ENCODE data around the gene COL23A1. TPM values are rescaled to one million over a fixed set of nuclear protein-coding genes. Genes with fewer than 3 reads are reported as not detected.

COL23A1 gene
- total RNA-seq, 1 donor from 2014 or later, result 4.3 TPM

- no peaks in the 10 kb centered on the region for H3K27me3 ChIP-seq
- no peak for DNase-seq (ENCODE audit: low spot score in 2 of 2)
These were observed 242.2 kb downstream of the COL23A1 start for GRCh38 chr5:178347956-178348355.

GRCh38 chr5:178346607-178347334 lies 243.4 kb downstream of the COL23A1 start:
- Histone ChIP-seq H3K4me3 (no peak overlapping the region), H3K4me1 (no peaks in the 10 kb centered on the region), H3K9me3 (no peaks in the 10 kb centered on the region), H3K27ac (no peak overlapping the region), H3K27me3 (no peaks in the 10 kb centered on the region), H3K36me3 (no peaks in the 10 kb centered on the region)
- TF ChIP-seq, protein P1, sequence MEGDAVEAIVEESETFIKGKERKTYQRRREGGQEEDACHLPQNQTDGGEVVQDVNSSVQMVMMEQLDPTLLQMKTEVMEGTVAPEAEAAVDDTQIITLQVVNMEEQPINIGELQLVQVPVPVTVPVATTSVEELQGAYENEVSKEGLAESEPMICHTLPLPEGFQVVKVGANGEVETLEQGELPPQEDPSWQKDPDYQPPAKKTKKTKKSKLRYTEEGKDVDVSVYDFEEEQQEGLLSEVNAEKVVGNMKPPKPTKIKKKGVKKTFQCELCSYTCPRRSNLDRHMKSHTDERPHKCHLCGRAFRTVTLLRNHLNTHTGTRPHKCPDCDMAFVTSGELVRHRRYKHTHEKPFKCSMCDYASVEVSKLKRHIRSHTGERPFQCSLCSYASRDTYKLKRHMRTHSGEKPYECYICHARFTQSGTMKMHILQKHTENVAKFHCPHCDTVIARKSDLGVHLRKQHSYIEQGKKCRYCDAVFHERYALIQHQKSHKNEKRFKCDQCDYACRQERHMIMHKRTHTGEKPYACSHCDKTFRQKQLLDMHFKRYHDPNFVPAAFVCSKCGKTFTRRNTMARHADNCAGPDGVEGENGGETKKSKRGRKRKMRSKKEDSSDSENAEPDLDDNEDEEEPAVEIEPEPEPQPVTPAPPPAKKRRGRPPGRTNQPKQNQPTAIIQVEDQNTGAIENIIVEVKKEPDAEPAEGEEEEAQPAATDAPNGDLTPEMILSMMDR (IDR thresholded peaks at IDR 0.05), result no peak
- intact Hi-C loops (cut with DNase I), result no loop called here
- DNase-seq (ENCODE audit: low spot score in 2 of 2), result no peak

More at GRCh38 chr5:178347956-178348355, 242.2 kb downstream of the COL23A1 start:
- no peak overlapping the region for H3K27ac ChIP-seq
- H3K4me1 ChIP-seq, result no peaks in the 10 kb centered on the region
- H3K36me3 ChIP-seq, result no peaks in the 10 kb centered on the region
- H3K4me3 ChIP-seq, result no peak overlapping the region
- TF ChIP-seq, protein P1 (IDR thresholded peaks at IDR 0.05), result no peak
- intact Hi-C loops (cut with DNase I), result no loop called here
- no peaks in the 10 kb centered on the region for H3K9me3 ChIP-seq

DNA sequence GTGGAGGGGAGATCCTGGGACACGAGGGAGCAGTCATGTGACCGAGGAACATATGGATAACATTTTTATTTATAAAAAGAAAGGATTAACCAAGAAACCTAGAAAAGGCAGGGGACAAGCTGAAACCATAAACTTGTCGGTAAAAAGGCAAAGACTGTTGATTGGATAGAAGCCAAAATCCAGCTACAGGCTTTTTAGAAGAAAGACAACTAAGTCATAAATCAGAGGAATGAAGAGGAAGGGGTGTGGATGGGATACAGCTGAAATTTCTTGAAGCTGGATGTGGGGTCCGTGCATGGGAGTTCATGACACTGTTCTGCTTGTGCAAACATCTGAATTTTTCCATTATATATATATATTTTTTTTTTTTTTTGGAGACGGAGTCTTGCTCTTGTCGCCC lies 246.9 kb downstream of the COL23A1 start:
- Histone ChIP-seq H3K4me1 (no peaks in the 10 kb centered on the region), H3K27me3 (no peaks in the 10 kb centered on the region), H3K9me3 (no peaks in the 10 kb centered on the region), H3K4me3 (no peak overlapping the region), H3K36me3 (no peaks in the 10 kb centered on the region), H3K27ac (no peak overlapping the region)
- intact Hi-C loops (cut with DNase I), result no loop called here
- TF ChIP-seq, protein P1 (IDR thresholded peaks at IDR 0.05), result no peak
- DNase-seq (ENCODE audit: low spot score in 2 of 2), result no peak

DNA sequence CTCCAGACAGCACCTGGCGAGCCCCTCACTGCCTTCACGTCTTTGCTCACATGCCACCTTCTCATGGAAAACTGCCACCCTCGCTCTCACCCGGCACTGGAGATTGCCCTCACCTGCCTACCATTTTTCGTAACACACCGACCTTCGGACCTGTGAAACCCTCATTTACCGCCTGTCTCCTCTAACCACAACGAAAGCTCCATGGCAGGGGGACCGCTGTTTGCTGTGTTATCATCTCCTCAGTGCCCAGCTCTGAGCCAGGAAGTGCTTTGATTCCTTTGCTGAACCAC lies 248.4 kb downstream of the COL23A1 start:
- Histone ChIP-seq H3K4me3 (no peak overlapping the region), H3K9me3 (no peaks in the 10 kb centered on the region), H3K27ac (no peak overlapping the region), H3K27me3 (no peaks in the 10 kb centered on the region), H3K36me3 (no peaks in the 10 kb centered on the region), H3K4me1 (no peaks in the 10 kb centered on the region)
- DNase-seq (ENCODE audit: low spot score in 2 of 2), result no peak
- TF ChIP-seq, protein P1 (IDR thresholded peaks at IDR 0.05), result no peak
- intact Hi-C loops (cut with DNase I), result no loop called here

DNA sequence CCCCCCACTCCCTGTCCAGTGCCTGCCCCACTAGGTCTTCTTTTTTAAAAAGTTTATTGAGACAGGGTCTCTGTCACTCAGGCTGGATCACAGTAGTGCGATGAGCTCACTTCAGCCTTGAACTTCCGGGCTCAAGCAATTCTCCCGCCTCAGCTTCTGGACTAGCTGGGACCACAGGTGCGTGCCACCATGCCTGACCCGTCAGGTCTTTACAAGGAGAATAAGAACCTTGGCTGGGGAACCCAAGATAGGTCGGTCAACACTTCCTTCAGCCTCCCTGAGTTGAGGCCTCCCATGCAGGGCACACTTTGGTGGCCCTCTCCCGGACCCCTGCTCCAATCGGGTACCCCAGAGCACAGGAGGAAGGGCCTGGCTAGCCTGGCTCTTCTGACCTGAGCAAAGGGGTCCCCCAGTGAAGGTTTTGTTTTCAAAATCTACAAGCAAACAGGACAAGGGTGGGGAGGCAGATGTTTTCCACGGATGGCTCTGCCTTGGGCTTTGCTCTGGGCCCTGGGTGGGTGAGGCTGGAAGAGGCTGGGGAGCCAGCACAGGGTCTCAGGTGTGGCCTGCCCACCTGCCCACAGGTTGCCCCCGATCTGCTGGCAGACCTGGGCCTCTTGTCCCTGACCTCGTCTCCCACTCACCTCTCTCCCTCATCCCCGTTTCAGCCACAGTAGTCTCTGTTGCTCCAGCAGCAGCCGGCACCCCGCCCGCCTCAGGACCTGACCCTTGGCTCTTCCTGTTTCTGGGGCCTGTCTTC lies 248.9 kb downstream of the COL23A1 start:
- no peaks in the 10 kb centered on the region for H3K36me3 ChIP-seq
- TF ChIP-seq, protein P1 (IDR thresholded peaks at IDR 0.05), result no peak
- no peaks in the 10 kb centered on the region for H3K9me3 ChIP-seq
- H3K4me1 ChIP-seq, result no peaks in the 10 kb centered on the region
- H3K27me3 ChIP-seq, result no peaks in the 10 kb centered on the region
- no peak for DNase-seq (ENCODE audit: low spot score in 2 of 2)
- H3K27ac ChIP-seq, result no peak overlapping the region
- intact Hi-C loops (cut with DNase I), result no loop called here
- no peak overlapping the region for H3K4me3 ChIP-seq

Data from ascending aorta (tissue), 2 donors.